ENCODE measurements around the gene NLRC5. TPM values are rescaled to one million over a fixed set of nuclear protein-coding genes. Genes with fewer than 3 reads are reported as not detected.

NLRC5 gene
- total RNA-seq, 1 experiment from 2014 or later = 2.4 TPM

DNA sequence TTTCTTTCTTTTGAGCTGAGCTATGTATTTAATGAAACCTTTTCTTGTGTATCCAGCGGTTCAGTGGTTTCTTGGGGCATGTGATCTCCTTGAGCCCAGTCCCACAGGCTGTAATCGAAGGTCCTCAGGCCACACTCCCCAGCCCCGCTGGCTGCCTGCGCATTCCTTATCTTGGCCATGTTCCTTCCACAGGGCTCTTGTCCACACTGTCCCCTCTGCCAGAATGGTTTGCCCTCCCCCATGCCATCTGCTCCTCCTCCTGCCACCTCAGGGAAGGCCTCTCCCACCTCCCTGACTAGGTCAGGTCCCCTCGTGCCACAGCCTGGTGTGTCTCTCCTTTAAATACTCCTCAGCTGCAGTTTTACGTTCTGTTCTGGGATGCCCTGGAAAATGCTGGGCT, 12.1 kb upstream of the NLRC5 start:
- no peak overlapping the region for H2BK5ac ChIP-seq (ENCODE audit: insufficient read length, low read length)
- H3K27me3 Mint-ChIP-seq (ENCODE audit: low read depth) = peaks cover 6% of the 10 kb centered on the region
- H4K5ac ChIP-seq (ENCODE audit: insufficient read length, low read depth, low read length) = no peak overlapping the region
- no peak overlapping the region for H3K4me2 ChIP-seq (ENCODE audit: insufficient read depth, insufficient read length, low read length)
- no peak overlapping the region for H2AK5ac ChIP-seq (ENCODE audit: insufficient read length, low read length)
- peaks cover 0 to 2% of the 10 kb centered on the region in 2 experiments; a peak in 2 of 5 replicates for H3K9me3 Mint-ChIP-seq
- H3K79me2 ChIP-seq (ENCODE audit: insufficient read depth, low read length) = no peaks in the 10 kb centered on the region
- no peak overlapping the region for H2AFZ ChIP-seq (ENCODE audit: low read length)
- H2BK12ac ChIP-seq (ENCODE audit: insufficient read length, low read depth, low read length) = no peak overlapping the region
- no peak overlapping the region; a peak in 1 of 7 replicates for H3K27ac Mint-ChIP-seq
- no peaks in the 10 kb centered on the region for H3K36me3 Mint-ChIP-seq (ENCODE audit: insufficient read depth in 1 of 3, low read depth in 3 of 3)
- no peak overlapping the region for H3K56ac ChIP-seq (ENCODE audit: insufficient read length, low read depth, low read length)
- H4K8ac ChIP-seq (replicated peaks; ENCODE audit: insufficient read length, low read depth, low read length) = no peak overlapping the region
- H3K23ac ChIP-seq (ENCODE audit: insufficient read length, low read depth, low read length) = no peak overlapping the region
- no peak overlapping the region for H3K4ac ChIP-seq (ENCODE audit: low read depth, low read length)
- no peak overlapping the region for H4K91ac ChIP-seq (ENCODE audit: insufficient read length, low read depth, low read length)
- peak overlapping the region; percentile 18; the same call in 1 of the 2 replicates for H2BK15ac ChIP-seq (ENCODE audit: low read depth, low read length)
- no peak for DNase-seq
- no peak overlapping the region for H3K27ac ChIP-seq (ENCODE audit: insufficient read length, low read depth, low read length)
- H3K4me3 Mint-ChIP-seq = no peak overlapping the region
- no peaks in the 10 kb centered on the region for H3K79me1 ChIP-seq (ENCODE audit: insufficient read depth, low read depth, low read length, poor library complexity, severe bottlenecking)
- TF ChIP-seq, protein P1, sequence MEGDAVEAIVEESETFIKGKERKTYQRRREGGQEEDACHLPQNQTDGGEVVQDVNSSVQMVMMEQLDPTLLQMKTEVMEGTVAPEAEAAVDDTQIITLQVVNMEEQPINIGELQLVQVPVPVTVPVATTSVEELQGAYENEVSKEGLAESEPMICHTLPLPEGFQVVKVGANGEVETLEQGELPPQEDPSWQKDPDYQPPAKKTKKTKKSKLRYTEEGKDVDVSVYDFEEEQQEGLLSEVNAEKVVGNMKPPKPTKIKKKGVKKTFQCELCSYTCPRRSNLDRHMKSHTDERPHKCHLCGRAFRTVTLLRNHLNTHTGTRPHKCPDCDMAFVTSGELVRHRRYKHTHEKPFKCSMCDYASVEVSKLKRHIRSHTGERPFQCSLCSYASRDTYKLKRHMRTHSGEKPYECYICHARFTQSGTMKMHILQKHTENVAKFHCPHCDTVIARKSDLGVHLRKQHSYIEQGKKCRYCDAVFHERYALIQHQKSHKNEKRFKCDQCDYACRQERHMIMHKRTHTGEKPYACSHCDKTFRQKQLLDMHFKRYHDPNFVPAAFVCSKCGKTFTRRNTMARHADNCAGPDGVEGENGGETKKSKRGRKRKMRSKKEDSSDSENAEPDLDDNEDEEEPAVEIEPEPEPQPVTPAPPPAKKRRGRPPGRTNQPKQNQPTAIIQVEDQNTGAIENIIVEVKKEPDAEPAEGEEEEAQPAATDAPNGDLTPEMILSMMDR (conservative IDR thresholded peaks at IDR 0.05) = no peak
- H3T11ph ChIP-seq (ENCODE audit: low read length) = no peak overlapping the region
- H3K4me1 ChIP-seq (ENCODE audit: insufficient read depth, low read length) = no peaks in the 10 kb centered on the region
- no peaks in the 10 kb centered on the region for H3K9me3 ChIP-seq (ENCODE audit: control insufficient read depth, low read depth, low read length)
- no peaks in the 10 kb centered on the region for H3K27me3 ChIP-seq (ENCODE audit: insufficient read depth, low read length)
- no peak overlapping the region for H3K9ac ChIP-seq (ENCODE audit: extremely low read depth, insufficient read length, low read length)
- no peak overlapping the region for H2BK120ac ChIP-seq (ENCODE audit: low read depth, low read length, poor library complexity, severe bottlenecking)
- no peak overlapping the region for H3K18ac ChIP-seq (ENCODE audit: insufficient read length, low read depth, low read length)
- no peaks in the 10 kb centered on the region for H4K20me1 ChIP-seq (ENCODE audit: control insufficient read depth, insufficient read depth, insufficient read length)
- peaks cover 5 to 13% of the 10 kb centered on the region in 2 experiments for H3K4me1 Mint-ChIP-seq
- H2BK20ac ChIP-seq (ENCODE audit: low read depth, low read length, poor library complexity, severe bottlenecking) = no peak overlapping the region
- no peaks in the 10 kb centered on the region for H3K23me2 ChIP-seq (ENCODE audit: insufficient read length, low read depth, low read length, poor library complexity, severe bottlenecking)
- no CpG with 5 or more reads among the region's 6 CpGs for WGBS (ENCODE audit: extremely low coverage, insufficient read length, low lambda C conversion rate)
- H3K14ac ChIP-seq (ENCODE audit: insufficient read depth, low read length) = no peak overlapping the region

All from H9 (cell line).